Embryonic facial prominence (tissue), 1 donor: ENCODE measurements around the gene DLG4.

Source experiments
- DNase-seq: peaks from one replicate; pipeline ENCODE4 v3.0.0-alpha.2; 2016; ENCODE audit errors: extremely low spot score

DLG4 gene

DNA sequence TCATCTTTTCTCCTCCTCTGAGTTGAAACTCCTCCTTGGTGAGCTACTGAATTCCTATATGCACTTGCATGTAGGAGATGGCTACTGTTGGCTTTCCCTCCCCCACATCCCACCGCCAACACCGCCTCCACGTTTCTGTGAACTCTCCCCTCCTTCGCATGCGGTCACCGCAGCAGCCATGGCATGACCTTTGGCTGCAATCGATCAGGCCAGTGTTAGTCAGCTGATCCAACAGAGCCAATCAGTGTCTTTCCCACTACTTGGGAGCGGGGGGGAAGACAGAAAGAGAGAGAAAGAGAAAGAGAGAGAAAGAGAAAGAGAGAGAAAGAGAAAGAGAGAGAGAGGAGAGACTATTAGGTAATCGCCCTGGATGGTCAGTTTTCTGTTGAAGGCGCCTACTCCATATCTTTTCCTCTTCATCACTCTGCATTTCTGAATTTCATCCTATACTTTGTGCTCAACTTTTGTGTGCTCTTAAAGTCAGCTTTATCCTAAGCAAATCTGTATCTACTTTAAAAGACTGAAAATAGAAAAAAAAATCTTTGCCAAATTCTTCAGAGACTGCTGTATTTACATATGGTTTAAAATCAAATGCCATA lies 63.2 kb downstream of the DLG4 start:
- no peak for DNase-seq

GRCh38 chr17:7147772-7148171 lies 71.9 kb downstream of the DLG4 start:
- DNase-seq = no peak

- no peak for DNase-seq
These were observed 73.5 kb downstream of the DLG4 start for GRCh38 chr17:7146115-7146514.

DNA sequence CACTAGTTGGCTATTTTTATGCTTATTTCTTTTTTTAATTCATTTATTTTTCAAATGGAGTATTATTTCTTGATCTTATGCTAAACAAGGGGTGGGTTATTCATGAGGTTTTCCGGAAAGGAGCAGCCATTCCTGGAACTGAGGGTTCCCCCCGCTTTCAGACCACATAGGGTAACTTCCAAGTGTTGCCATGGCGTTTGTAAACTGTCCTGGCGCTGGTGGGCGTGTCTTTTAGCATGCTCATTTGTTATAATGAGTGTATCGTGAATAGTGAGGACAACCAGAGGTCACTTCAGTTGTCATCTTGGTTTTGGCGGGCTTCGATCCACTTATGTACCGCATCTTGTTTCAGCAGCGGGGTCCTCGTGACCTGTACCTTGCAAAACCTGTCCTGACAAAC lies 75.4 kb downstream of the DLG4 start:
- no peak for DNase-seq

GRCh38 chr17:7141824-7142223 lies 77.8 kb downstream of the DLG4 start:
- no peak for DNase-seq

GRCh38 chr17:7139400-7139799 lies 80.2 kb downstream of the DLG4 start:
- no peak for DNase-seq

DNA sequence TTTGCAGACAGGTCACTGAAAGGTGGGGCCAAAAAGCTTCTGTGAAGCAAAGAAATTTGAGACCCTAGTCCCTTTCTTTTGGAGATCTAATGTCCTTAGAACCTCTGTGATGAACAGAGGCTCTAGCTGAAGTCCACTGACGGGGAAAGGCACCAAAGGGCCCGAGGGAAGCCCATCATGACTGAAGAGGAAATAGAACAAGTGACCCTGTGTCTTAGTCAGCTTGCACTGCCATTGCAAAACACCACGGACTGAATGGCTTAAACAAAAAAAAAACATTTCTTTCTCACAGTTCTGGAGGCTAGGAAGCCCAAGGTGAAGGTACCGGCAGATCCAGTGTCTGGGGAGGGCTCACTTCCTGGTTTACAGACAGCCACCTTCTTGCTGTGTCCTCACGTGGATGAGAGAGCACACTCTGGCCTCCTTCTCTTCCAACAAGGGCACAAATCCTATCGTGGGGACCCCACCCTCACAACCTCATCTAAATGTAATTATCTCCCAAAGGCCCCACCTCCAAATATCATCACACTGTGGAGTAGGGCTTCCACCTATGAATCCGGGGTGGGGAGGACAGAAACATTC lies 80.7 kb downstream of the DLG4 start:
- no peak for DNase-seq

GRCh38 chr17:7137171-7137943 lies 82.3 kb downstream of the DLG4 start:
- no peak for DNase-seq
